Stomach (tissue), 4 donors: ENCODE results near the gene ATP8B4.

ENCODE experiments used
- EP300 ChIP-seq: sonication (generic); formaldehyde crosslinking; IDR thresholded peaks from one replicate; pipeline ENCODE4 v1.6.1; 2017; ENCODE audit warnings: antibody characterized with exemption
- POLR2A ChIP-seq, 4 donors: fragments of 450-650 bp; IDR thresholded peaks; one replicate each; pipeline ENCODE4 v1.6.1; 2016; ENCODE audit warnings: antibody characterized with exemption in 4 of 4, control low read depth in 2 of 4, mild to moderate bottlenecking in 1 of 4, moderate library complexity in 1 of 4
- TF ChIP-seq, protein P1 (sequence below), 7 experiments: fragments of 450-650 bp in 4 of 7; fragments of 200-600 bp in 3 of 7; sonication (generic) in 3 of 7; IDR thresholded peaks; one replicate each; pipeline ENCODE4 v1.5.1; 2016 to 2019; ENCODE audit warnings: antibody characterized with exemption in 7 of 7, control low read depth in 2 of 7, mild to moderate bottlenecking in 1 of 7

DNA sequence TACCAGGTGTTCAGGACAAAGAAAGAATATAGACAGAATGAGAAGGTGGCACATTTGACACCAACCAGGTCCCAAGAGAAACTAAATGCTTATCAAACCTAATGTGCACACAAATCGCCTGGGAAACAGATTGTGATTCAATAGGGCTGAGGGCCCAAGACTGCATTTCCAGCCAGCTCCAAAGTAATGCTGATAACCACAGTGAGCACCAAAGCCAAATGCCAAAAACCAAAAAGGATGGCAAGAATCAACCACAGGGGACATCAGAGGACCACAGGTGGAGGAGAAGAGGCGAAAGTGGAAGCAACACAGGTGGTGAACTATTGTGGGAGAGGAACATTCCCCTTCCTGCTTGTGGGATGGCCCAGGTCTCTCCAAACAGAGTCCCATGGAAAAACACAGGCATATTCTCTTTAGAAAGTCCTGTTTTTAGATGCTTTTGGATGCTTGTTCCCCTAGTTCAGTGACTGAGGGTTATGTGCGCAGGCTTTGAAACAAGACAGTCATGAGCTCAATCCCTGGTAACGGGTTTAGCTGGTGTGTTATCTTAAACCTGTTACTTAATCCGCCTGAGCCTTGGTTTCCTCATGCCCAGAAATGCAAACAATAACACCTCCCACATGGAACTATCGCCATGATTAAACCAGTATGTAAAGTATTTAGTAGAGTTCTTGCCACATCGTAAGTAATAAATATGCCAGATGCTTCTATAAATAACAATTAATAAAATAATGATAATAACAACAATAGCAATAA is 241.7 kb downstream of the ATP8B4 start:
- TF ChIP-seq, protein P1, sequence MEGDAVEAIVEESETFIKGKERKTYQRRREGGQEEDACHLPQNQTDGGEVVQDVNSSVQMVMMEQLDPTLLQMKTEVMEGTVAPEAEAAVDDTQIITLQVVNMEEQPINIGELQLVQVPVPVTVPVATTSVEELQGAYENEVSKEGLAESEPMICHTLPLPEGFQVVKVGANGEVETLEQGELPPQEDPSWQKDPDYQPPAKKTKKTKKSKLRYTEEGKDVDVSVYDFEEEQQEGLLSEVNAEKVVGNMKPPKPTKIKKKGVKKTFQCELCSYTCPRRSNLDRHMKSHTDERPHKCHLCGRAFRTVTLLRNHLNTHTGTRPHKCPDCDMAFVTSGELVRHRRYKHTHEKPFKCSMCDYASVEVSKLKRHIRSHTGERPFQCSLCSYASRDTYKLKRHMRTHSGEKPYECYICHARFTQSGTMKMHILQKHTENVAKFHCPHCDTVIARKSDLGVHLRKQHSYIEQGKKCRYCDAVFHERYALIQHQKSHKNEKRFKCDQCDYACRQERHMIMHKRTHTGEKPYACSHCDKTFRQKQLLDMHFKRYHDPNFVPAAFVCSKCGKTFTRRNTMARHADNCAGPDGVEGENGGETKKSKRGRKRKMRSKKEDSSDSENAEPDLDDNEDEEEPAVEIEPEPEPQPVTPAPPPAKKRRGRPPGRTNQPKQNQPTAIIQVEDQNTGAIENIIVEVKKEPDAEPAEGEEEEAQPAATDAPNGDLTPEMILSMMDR (IDR thresholded peaks at IDR 0.05), result no peak
- no peak for TF ChIP-seq EP300
- no peak for TF ChIP-seq POLR2A (IDR thresholded peaks at IDR 0.05)
